Ascending aorta (tissue), 2 donors: ENCODE results near the gene MACO1. TPM values are rescaled to one million over a fixed set of nuclear protein-coding genes. Genes with fewer than 3 reads are reported as not detected.

Source experiments
- DNase-seq, 2 donors: peaks; one replicate each; pipeline ENCODE4 v3.0.0-alpha.2; 2019; ENCODE audit warnings: low spot score in 2 of 2
- H3K27ac ChIP-seq, 2 donors: fragments of 200-600 bp; sonication (generic); one replicate each; pipeline ENCODE4 v1.5.1; 2016 to 2017; ENCODE audit warnings: mild to moderate bottlenecking in 1 of 2
- H3K27me3 ChIP-seq: fragments of 200-600 bp; sonication (generic); one replicate; pipeline ENCODE4 v1.5.1; 2017
- H3K36me3 ChIP-seq, 2 donors: fragments of 200-600 bp; sonication (generic); one replicate each; pipeline ENCODE4 v1.5.1; 2016
- H3K4me1 ChIP-seq, 2 donors: fragments of 200-600 bp; sonication (generic); one replicate each; pipeline ENCODE4 v1.5.1; 2016 to 2017; ENCODE audit warnings: mild to moderate bottlenecking in 1 of 2
- H3K4me3 ChIP-seq, 2 donors: fragments of 200-600 bp; sonication (generic); one replicate each; pipeline ENCODE4 v1.5.1; 2016 to 2017; ENCODE audit warnings: mild to moderate bottlenecking in 1 of 2
- H3K9me3 ChIP-seq, 2 donors: fragments of 200-600 bp; sonication (generic); one replicate each; pipeline ENCODE4 v1.5.1; 2016
- CTCF ChIP-seq, 3 experiments: fragments of 200-600 bp in 2 of 3; fragments of 450-650 bp in 1 of 3; sonication (generic) in 2 of 3; IDR thresholded peaks; one replicate each; pipeline ENCODE4 v1.5.1; 2016 to 2019; ENCODE audit warnings: antibody characterized with exemption in 3 of 3, mild to moderate bottlenecking in 1 of 3, moderate library complexity in 1 of 3
- intact Hi-C: fragments of 100-400 bp; cut with DNase I; formaldehyde crosslinking; loops from one replicate; pipeline ENCODE4 v1.15.1; 2023
- total RNA-seq: library from RNA; depleted of rRNA; stranded (reverse); fragments of >200 nt; gene quantifications from one replicate; pipeline ENCODE4 v1.1.0, GENCODE V29; 2016

MACO1 gene
- total RNA-seq, 1 donor from 2014 or later: 49.2 TPM

GRCh38 chr1:25468033-25468432, 37.3 kb downstream of the MACO1 start:
- Histone ChIP-seq H3K4me3 (no peak overlapping the region), H3K27ac (no peak overlapping the region), H3K36me3 (no peaks in the 10 kb centered on the region), H3K9me3 (no peaks in the 10 kb centered on the region), H3K4me1 (peaks cover 0 to 12% of the 10 kb centered on the region in 2 donors), H3K27me3 (no peaks in the 10 kb centered on the region)
- TF ChIP-seq CTCF (IDR thresholded peaks at IDR 0.05): no peak
- intact Hi-C loops: no loop called here
- DNase-seq: no peak

- no peak overlapping the region for H3K4me3 ChIP-seq
- TF ChIP-seq CTCF (IDR thresholded peaks at IDR 0.05): no peak
- H3K36me3 ChIP-seq: no peaks in the 10 kb centered on the region
- intact Hi-C loops: no loop called here
- no peaks in the 10 kb centered on the region for H3K27me3 ChIP-seq
- peaks cover 0 to 18% of the 10 kb centered on the region in 2 donors for H3K4me1 ChIP-seq
- DNase-seq: no peak
- H3K9me3 ChIP-seq: no peaks in the 10 kb centered on the region
- no peak overlapping the region for H3K27ac ChIP-seq
These were observed 38.5 kb downstream of the MACO1 start for GRCh38 chr1:25469177-25469576.

GRCh38 chr1:25472471-25472870, 41.8 kb downstream of the MACO1 start:
- Histone ChIP-seq H3K27ac (no peak overlapping the region), H3K4me1 (peaks cover 0 to 18% of the 10 kb centered on the region in 2 donors), H3K36me3 (no peaks in the 10 kb centered on the region), H3K4me3 (no peak overlapping the region), H3K27me3 (no peaks in the 10 kb centered on the region), H3K9me3 (no peaks in the 10 kb centered on the region)
- DNase-seq: no peak
- intact Hi-C loops: no loop called here
- TF ChIP-seq CTCF (IDR thresholded peaks at IDR 0.05): no peak

- no peaks in the 10 kb centered on the region for H3K27me3 ChIP-seq
- H3K9me3 ChIP-seq: no peaks in the 10 kb centered on the region
- no peak for DNase-seq
- H3K36me3 ChIP-seq: no peaks in the 10 kb centered on the region
- no peak for TF ChIP-seq CTCF (IDR thresholded peaks at IDR 0.05)
- H3K4me3 ChIP-seq: no peak overlapping the region
- intact Hi-C loops: no loop called here
- peaks cover 0 to 13% of the 10 kb centered on the region in 2 donors for H3K4me1 ChIP-seq
- H3K27ac ChIP-seq: no peak overlapping the region
These were observed 43.0 kb downstream of the MACO1 start for GRCh38 chr1:25473653-25474225.

- Histone ChIP-seq H3K4me3 (no peak overlapping the region), H3K27ac (no peak overlapping the region), H3K36me3 (no peaks in the 10 kb centered on the region), H3K4me1 (peaks cover 0 to 13% of the 10 kb centered on the region in 2 donors), H3K9me3 (no peaks in the 10 kb centered on the region), H3K27me3 (no peaks in the 10 kb centered on the region)
- no peak for TF ChIP-seq CTCF (IDR thresholded peaks at IDR 0.05)
- no peak for DNase-seq
- intact Hi-C loops: no loop called here
These were observed 43.8 kb downstream of the MACO1 start for GRCh38 chr1:25474439-25475047.
